Measurements from ENCODE around the gene ALDH18A1. TPM values are rescaled to one million over a fixed set of nuclear protein-coding genes. Genes with fewer than 3 reads are reported as not detected.

The ALDH18A1 gene
- total RNA-seq, 1 experiment from 2014 or later = 87.6 TPM

DNA sequence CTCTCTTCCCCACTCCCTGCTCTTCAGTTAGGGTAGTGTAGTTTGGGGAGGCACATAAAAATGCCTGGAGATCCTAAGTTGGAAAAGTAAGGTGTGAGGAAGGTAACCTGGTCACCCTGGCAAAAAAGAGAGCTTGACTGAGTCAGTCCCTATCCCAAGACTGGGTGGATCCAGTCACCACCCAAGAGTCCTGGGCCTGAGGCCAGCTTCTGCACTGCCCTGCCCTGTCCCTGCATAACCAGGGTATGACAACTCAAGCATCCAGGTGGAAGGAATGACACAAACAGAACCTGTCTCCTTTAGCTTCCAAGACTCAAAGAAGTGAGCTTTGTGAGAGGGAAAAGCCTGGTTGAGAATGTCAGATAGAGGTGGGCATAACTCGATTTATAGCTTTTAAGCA lies 68.5 kb downstream of the ALDH18A1 start:
- intact Hi-C loops (cut with micrococcal nuclease) = no loop called here
- no peaks in the 10 kb centered on the region for H3K9me2 ChIP-seq (ENCODE audit: insufficient read depth)
- no peaks in the 10 kb centered on the region for H3K36me3 ChIP-seq (ENCODE audit: control insufficient read depth in 1 of 2, insufficient read depth in 2 of 2, low read length in 2 of 2)
- no peaks in the 10 kb centered on the region for H4K20me1 ChIP-seq (ENCODE audit: insufficient read depth)
- BruUV-seq (replicated peaks) = no TSS peak
- ATAC-seq = no peak
- H2AFZ ChIP-seq (ENCODE audit: low read depth, low read length, poor library complexity, severe bottlenecking) = no peak overlapping the region
- POLR2A ChIA-PET = no interaction called here
- no peaks in the 10 kb centered on the region for H3K4me1 ChIP-seq (ENCODE audit: control insufficient read depth in 1 of 2, insufficient read depth in 2 of 2, low read length in 2 of 2)
- no peak overlapping the region for H3K4me3 ChIP-seq (replicated peaks in 1 of 2; ENCODE audit: low read depth in 1 of 2, low read length in 2 of 2)
- H3K79me2 ChIP-seq (ENCODE audit: insufficient read depth, low read length) = no peaks in the 10 kb centered on the region
- no peak for DNase-seq (ENCODE audit: low read depth, low spot score)
- no peaks in the 10 kb centered on the region for H3K9me3 ChIP-seq (ENCODE audit: control insufficient read depth in 1 of 2, insufficient read depth in 1 of 2, low read depth in 1 of 2, low read length in 2 of 2)
- TF ChIP-seq SIN3A (IDR thresholded peaks at IDR 0.05; ENCODE audit: low read depth) (no peak), EGR1 (IDR thresholded peaks at IDR 0.05; ENCODE audit: low read depth) (no peak), ZFX (IDR thresholded peaks at IDR 0.05) (no peak), EZH2phosphoT487 (IDR thresholded peaks at IDR 0.05; ENCODE audit: borderline replicate concordance) (no peak), FOSL1 (IDR thresholded peaks at IDR 0.05; ENCODE audit: low read depth) (no peak), RAD21 (IDR thresholded peaks at IDR 0.05; ENCODE audit: low read depth) (no peak), ZNF274 (IDR thresholded peaks at IDR 0.05; ENCODE audit: low read depth, low read length) (no peak), CEBPB (IDR thresholded peaks at IDR 0.05; ENCODE audit: low read depth) (no peak)
- TF ChIP-seq, protein P1, sequence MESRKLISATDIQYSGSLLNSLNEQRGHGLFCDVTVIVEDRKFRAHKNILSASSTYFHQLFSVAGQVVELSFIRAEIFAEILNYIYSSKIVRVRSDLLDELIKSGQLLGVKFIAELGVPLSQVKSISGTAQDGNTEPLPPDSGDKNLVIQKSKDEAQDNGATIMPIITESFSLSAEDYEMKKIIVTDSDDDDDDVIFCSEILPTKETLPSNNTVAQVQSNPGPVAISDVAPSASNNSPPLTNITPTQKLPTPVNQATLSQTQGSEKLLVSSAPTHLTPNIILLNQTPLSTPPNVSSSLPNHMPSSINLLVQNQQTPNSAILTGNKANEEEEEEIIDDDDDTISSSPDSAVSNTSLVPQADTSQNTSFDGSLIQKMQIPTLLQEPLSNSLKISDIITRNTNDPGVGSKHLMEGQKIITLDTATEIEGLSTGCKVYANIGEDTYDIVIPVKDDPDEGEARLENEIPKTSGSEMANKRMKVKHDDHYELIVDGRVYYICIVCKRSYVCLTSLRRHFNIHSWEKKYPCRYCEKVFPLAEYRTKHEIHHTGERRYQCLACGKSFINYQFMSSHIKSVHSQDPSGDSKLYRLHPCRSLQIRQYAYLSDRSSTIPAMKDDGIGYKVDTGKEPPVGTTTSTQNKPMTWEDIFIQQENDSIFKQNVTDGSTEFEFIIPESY (IDR thresholded peaks at IDR 0.05; ENCODE audit: extremely low read depth, insufficient replicate concordance, low read length) = no peak
- TF ChIP-seq, protein P2, sequence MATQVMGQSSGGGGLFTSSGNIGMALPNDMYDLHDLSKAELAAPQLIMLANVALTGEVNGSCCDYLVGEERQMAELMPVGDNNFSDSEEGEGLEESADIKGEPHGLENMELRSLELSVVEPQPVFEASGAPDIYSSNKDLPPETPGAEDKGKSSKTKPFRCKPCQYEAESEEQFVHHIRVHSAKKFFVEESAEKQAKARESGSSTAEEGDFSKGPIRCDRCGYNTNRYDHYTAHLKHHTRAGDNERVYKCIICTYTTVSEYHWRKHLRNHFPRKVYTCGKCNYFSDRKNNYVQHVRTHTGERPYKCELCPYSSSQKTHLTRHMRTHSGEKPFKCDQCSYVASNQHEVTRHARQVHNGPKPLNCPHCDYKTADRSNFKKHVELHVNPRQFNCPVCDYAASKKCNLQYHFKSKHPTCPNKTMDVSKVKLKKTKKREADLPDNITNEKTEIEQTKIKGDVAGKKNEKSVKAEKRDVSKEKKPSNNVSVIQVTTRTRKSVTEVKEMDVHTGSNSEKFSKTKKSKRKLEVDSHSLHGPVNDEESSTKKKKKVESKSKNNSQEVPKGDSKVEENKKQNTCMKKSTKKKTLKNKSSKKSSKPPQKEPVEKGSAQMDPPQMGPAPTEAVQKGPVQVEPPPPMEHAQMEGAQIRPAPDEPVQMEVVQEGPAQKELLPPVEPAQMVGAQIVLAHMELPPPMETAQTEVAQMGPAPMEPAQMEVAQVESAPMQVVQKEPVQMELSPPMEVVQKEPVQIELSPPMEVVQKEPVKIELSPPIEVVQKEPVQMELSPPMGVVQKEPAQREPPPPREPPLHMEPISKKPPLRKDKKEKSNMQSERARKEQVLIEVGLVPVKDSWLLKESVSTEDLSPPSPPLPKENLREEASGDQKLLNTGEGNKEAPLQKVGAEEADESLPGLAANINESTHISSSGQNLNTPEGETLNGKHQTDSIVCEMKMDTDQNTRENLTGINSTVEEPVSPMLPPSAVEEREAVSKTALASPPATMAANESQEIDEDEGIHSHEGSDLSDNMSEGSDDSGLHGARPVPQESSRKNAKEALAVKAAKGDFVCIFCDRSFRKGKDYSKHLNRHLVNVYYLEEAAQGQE (IDR thresholded peaks at IDR 0.05; ENCODE audit: low read depth) = no peak
- no peak overlapping the region for H3K4me2 ChIP-seq (ENCODE audit: low read length)
- RAD21 ChIA-PET (ENCODE audit: low non-redundant PET in 1 of 2, low total read pairs in 2 of 2, uncharacterized antibody in 2 of 2, unreplicated experiment in 2 of 2) = no interaction called here
- H3K9ac ChIP-seq (ENCODE audit: low read length) = no peak overlapping the region
- no peaks in the 10 kb centered on the region for H3K27me3 ChIP-seq (ENCODE audit: insufficient read depth, low read length)
- H3K27ac ChIP-seq (ENCODE audit: low read depth, low read length) = no peak overlapping the region
- CTCF ChIA-PET = no interaction called here
